Esophagus squamous epithelium (tissue), 5 donors: ENCODE measurements around the gene EPS15. TPM values are rescaled to one million over a fixed set of nuclear protein-coding genes. Genes with fewer than 3 reads are reported as not detected.

Source experiments
- DNase-seq: peaks from one replicate; lab custom pipeline; 2025; lab: John Stamatoyannopoulos, UW
- H3K27ac ChIP-seq, 4 donors: fragments of 200-600 bp; sonication (generic); one replicate each; pipeline ENCODE4 v1.5.1; 2016 to 2019; ENCODE audit warnings: mild to moderate bottlenecking in 1 of 4
- H3K27me3 ChIP-seq, 4 donors: fragments of 200-600 bp; sonication (generic); 1 replicate in 3 of 4; 2 replicates in 1 of 4; pipeline versions ENCODE4 v1.5.1 to v1.6.0; 2017 to 2021; ENCODE audit warnings: antibody characterized with exemption in 1 of 4
- H3K36me3 ChIP-seq, 3 donors: fragments of 200-600 bp; sonication (generic); one replicate each; pipeline ENCODE4 v1.5.1; 2016 to 2019
- H3K4me1 ChIP-seq, 3 donors: fragments of 200-600 bp; sonication (generic); one replicate each; pipeline ENCODE4 v1.5.1; 2017 to 2019
- H3K4me3 ChIP-seq, 4 donors: fragments of 200-600 bp; sonication (generic); 1 replicate in 3 of 4; 2 replicates in 1 of 4; pipeline ENCODE4 v1.5.1; 2016 to 2019; ENCODE audit warnings: mild to moderate bottlenecking in 2 of 4, moderate library complexity in 1 of 4
- H3K9me3 ChIP-seq, 3 donors: fragments of 200-600 bp; sonication (generic); one replicate each; pipeline ENCODE4 v1.5.1; 2016 to 2019
- POLR2A ChIP-seq, 4 donors: fragments of 450-650 bp; IDR thresholded peaks; one replicate each; pipeline ENCODE4 v1.6.1; 2017; ENCODE audit warnings: antibody characterized with exemption in 4 of 4, mild to moderate bottlenecking in 4 of 4, moderate library complexity in 3 of 4
- WGBS, 2 donors: methylation state at CpG; one replicate each; pipeline ENCODE4 v1.1.5; 2018; 5-methylcytosine and 5-hydroxymethylcytosine counted together
- intact Hi-C: fragments of 100-400 bp; cut with DNase I; formaldehyde crosslinking; loops from one replicate; pipeline ENCODE4 v1.15.0; 2022
- small RNA-seq, 4 donors: library from RNA; depleted of rRNA; stranded (forward); fragments of <200 nt; gene quantifications; one replicate each; pipeline ENCODE3, GENCODE V24; 2016
- total RNA-seq, 4 donors: library from RNA; depleted of rRNA; stranded (reverse); fragments of >200 nt; gene quantifications; one replicate each; pipeline ENCODE4 v1.1.0, GENCODE V29; 2016
- TF ChIP-seq, protein P1 (sequence below), 6 experiments: fragments of 450-650 bp in 4 of 6; fragments of 200-600 bp in 2 of 6; sonication (generic) in 2 of 6; IDR thresholded peaks; one replicate each; pipeline ENCODE4 v1.5.1; 2016 to 2019; ENCODE audit warnings: antibody characterized with exemption in 6 of 6, mild to moderate bottlenecking in 4 of 6, moderate library complexity in 4 of 6
- donor health status: DM: yes; HTN: yes; CAD: no.

EPS15 gene
- total RNA-seq, 4 donors from 2014 or later = 24.8 to 86.8 (median 46.8) TPM

DNA sequence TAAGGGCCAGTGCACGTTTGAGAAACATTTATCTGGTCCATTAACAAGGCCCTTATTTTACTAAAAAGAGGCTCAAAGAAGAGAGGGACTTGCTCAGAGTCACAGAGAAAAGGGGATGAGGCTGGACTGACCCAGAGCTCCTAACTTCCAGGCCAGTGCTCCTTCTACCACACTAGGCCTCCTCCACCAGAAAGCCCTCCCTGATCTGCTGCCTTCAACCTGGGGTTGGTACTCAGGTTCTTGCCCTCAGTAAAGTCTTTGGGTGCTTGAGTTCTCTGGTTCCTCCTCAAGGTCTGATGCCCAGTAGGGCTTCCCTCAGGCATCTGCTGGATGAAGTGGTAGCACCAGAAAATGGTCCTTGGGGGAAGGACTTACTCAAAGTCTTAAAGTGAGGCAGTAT, 214.7 kb downstream of the EPS15 start:
- Histone ChIP-seq H3K9me3 (no peaks in the 10 kb centered on the region), H3K36me3 (peaks cover 0 to 4% (median 0%) of the 10 kb centered on the region in 3 donors), H3K4me1 (peaks cover 0 to 10% (median 0%) of the 10 kb centered on the region in 3 donors), H3K27me3 (no peaks in the 10 kb centered on the region), H3K27ac (no peak overlapping the region), H3K4me3 (no peak overlapping the region)
- intact Hi-C loops = no loop called here
- no peak for DNase-seq
- no peak for TF ChIP-seq POLR2A (IDR thresholded peaks at IDR 0.05)
- TF ChIP-seq, protein P1, sequence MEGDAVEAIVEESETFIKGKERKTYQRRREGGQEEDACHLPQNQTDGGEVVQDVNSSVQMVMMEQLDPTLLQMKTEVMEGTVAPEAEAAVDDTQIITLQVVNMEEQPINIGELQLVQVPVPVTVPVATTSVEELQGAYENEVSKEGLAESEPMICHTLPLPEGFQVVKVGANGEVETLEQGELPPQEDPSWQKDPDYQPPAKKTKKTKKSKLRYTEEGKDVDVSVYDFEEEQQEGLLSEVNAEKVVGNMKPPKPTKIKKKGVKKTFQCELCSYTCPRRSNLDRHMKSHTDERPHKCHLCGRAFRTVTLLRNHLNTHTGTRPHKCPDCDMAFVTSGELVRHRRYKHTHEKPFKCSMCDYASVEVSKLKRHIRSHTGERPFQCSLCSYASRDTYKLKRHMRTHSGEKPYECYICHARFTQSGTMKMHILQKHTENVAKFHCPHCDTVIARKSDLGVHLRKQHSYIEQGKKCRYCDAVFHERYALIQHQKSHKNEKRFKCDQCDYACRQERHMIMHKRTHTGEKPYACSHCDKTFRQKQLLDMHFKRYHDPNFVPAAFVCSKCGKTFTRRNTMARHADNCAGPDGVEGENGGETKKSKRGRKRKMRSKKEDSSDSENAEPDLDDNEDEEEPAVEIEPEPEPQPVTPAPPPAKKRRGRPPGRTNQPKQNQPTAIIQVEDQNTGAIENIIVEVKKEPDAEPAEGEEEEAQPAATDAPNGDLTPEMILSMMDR (IDR thresholded peaks at IDR 0.05) = no peak
- 10 to 17% methylated on average over 1 of the region's 1 CpG for WGBS, 2 donors

Small RNA genes within 50 kb of the gene (small RNA-seq; reads per million reads assigned to genes)
- 0 reads per million in 4 donors for gene RNU6-1281P
- gene RNU6-877P = 0 reads per million in 4 donors

Other genes with a start within 250 kb of the EPS15 start
- 10 to 100 TPM; 16.4 to 60.9 (median 48.8) TPM for gene TTC39A, start 188.7 kb downstream of the EPS15 start, total RNA-seq
- gene OSBPL9, start 97.8 kb upstream of the EPS15 start, total RNA-seq = 10 to 100 TPM; 13.9 to 71.9 (median 37.4) TPM